Nephron (organoid): ENCODE results near the gene CACNG8.
A peak's percentile ranks its signal among the peaks of the same experiment; 100 is the strongest.

ENCODE experiments used
- H3K27ac Mint-ChIP-seq, 3 experiments: 2 replicates each; pipeline ENCODE4 v1.8.0; 2020; ENCODE audit warnings: mixed read lengths in 3 of 3, mild to moderate bottlenecking in 2 of 3, moderate library complexity in 1 of 3
- H3K27me3 Mint-ChIP-seq: 2 replicates; pipeline ENCODE4 v1.8.0; 2021; ENCODE audit warnings: low read depth, mild to moderate bottlenecking, moderate library complexity, mixed read lengths
- H3K36me3 Mint-ChIP-seq: 2 replicates; pipeline ENCODE4 v1.8.0; 2020; ENCODE audit warnings: low read depth, mixed read lengths
- H3K4me1 Mint-ChIP-seq: 2 replicates; pipeline ENCODE4 v1.8.0; 2020; ENCODE audit warnings: mixed read lengths
- H3K4me3 Mint-ChIP-seq, 3 experiments: 2 replicates each; pipeline ENCODE4 v1.8.0; 2020; ENCODE audit warnings: mild to moderate bottlenecking in 3 of 3, mixed read lengths in 3 of 3, moderate library complexity in 2 of 3
- H3K9me3 Mint-ChIP-seq: 2 replicates; pipeline ENCODE4 v1.8.0; 2020; ENCODE audit warnings: mixed read lengths
- TF ChIP-seq, protein P1 (sequence below), 3 experiments: fragments of 200-600 bp; sonication (generic); IDR thresholded peaks; one replicate each; pipeline ENCODE4 v1.5.0; 2021; ENCODE audit warnings: antibody characterized with exemption in 3 of 3; ENCODE audit not compliant: unreplicated experiment in 3 of 3

The CACNG8 gene

DNA sequence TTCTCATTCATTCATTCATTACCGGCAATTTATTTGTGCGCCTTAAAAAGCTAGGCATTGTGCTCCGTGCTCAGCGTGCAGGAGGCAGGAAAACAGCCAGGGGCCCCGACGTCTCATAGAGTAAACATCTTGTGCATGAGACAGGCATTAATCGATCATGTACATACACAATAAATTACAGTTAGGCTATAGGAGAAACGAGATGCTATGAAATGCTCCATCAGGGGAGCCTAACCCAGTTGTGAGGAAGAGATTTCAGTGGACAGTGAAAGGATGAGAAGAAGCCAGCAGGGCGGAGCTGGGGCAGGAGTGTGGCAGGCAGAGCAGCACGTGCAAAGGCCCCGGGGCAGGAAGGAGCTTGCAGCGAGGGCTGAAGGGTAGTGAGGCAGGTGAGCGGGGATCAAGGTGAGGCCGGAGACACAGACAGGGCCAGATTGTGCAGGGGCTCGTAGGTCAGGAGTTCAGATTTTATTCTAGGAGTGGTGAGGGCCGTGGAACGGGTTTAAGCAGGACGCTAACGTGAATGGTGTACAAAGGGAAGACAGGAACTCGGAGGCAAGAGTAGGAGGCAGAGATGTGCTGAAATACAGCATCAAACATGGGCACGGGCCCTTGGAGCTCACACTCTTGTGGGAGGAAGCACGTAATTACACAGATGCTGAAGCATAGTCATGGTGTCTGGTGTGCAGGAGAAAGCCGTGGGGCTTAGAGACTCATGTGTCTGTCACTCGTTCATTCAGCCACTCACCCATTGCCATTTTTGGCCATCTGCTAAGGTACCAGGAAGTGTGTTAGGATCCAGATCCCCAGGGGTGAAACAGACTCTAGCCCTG is 20.9 kb downstream of the CACNG8 start:
- H3K4me1 Mint-ChIP-seq = peaks cover 23% of the 10 kb centered on the region
- TF ChIP-seq, protein P1, sequence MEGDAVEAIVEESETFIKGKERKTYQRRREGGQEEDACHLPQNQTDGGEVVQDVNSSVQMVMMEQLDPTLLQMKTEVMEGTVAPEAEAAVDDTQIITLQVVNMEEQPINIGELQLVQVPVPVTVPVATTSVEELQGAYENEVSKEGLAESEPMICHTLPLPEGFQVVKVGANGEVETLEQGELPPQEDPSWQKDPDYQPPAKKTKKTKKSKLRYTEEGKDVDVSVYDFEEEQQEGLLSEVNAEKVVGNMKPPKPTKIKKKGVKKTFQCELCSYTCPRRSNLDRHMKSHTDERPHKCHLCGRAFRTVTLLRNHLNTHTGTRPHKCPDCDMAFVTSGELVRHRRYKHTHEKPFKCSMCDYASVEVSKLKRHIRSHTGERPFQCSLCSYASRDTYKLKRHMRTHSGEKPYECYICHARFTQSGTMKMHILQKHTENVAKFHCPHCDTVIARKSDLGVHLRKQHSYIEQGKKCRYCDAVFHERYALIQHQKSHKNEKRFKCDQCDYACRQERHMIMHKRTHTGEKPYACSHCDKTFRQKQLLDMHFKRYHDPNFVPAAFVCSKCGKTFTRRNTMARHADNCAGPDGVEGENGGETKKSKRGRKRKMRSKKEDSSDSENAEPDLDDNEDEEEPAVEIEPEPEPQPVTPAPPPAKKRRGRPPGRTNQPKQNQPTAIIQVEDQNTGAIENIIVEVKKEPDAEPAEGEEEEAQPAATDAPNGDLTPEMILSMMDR (IDR thresholded peaks at IDR 0.05; ENCODE audit: unreplicated experiment in 3 of 3) = no peak
- H3K27me3 Mint-ChIP-seq = peaks cover 27% of the 10 kb centered on the region
- H3K36me3 Mint-ChIP-seq = no peaks in the 10 kb centered on the region
- no peak overlapping the region for H3K4me3 Mint-ChIP-seq
- H3K27ac Mint-ChIP-seq = no peak overlapping the region
- H3K9me3 Mint-ChIP-seq = peaks cover 3% of the 10 kb centered on the region

DNA sequence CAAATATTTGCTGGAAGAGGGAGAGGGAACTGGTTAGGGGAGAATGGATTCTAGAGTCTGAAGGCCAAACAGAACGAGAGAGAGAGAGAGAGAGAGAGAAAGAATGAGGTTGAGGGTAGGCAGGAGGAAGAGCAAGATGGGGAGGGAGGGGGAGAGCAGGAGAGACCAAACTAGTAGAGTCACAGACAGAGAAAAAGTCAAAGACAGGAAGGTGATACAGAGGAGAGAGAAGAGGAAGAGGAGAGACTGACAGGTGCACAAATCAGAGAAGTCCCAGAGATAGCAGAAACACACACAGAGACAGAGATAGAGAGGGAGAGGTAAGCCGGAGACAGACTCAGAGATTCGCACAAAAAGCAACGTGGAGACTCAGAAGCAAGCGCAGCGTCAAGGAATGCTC is 23.1 kb downstream of the CACNG8 start:
- H3K27ac Mint-ChIP-seq = no peak overlapping the region
- peaks cover 3% of the 10 kb centered on the region for H3K9me3 Mint-ChIP-seq
- TF ChIP-seq, protein P1 (IDR thresholded peaks at IDR 0.05; ENCODE audit: unreplicated experiment in 3 of 3) = no peak
- no peak overlapping the region for H3K4me3 Mint-ChIP-seq
- H3K4me1 Mint-ChIP-seq = peaks cover 10% of the 10 kb centered on the region
- peaks cover 14% of the 10 kb centered on the region for H3K27me3 Mint-ChIP-seq
- H3K36me3 Mint-ChIP-seq = no peaks in the 10 kb centered on the region

DNA sequence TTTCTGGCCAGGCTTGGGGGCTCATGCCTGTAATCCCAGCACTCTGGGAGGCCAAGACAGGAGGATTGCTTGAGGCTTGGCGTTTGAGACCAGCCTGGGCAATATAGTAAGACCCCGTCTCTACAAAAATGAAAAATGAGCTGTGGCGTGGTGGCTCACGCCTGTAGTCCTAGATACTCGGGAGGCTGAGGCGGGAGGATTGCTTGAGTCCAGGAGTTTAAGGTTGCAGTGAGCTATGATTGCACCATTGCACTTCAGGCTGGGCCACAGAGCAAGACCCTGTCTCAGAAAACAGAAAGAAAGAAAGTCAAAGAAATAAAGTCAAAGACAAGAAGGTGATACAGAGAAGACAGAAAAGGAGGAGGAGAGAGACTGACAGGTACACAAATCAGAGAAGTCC is 26.2 kb downstream of the CACNG8 start:
- peaks cover 22% of the 10 kb centered on the region for H3K27me3 Mint-ChIP-seq
- TF ChIP-seq, protein P1 (IDR thresholded peaks at IDR 0.05; ENCODE audit: unreplicated experiment in 3 of 3) = no peak
- H3K4me1 Mint-ChIP-seq = peaks cover 8% of the 10 kb centered on the region
- H3K27ac Mint-ChIP-seq = peak overlapping the region in 2 of 3 experiments; percentile 0 to 15
- H3K36me3 Mint-ChIP-seq = no peaks in the 10 kb centered on the region
- no peaks in the 10 kb centered on the region for H3K9me3 Mint-ChIP-seq
- H3K4me3 Mint-ChIP-seq = peak overlapping the region; percentile 11 to 37 (median 31)

DNA sequence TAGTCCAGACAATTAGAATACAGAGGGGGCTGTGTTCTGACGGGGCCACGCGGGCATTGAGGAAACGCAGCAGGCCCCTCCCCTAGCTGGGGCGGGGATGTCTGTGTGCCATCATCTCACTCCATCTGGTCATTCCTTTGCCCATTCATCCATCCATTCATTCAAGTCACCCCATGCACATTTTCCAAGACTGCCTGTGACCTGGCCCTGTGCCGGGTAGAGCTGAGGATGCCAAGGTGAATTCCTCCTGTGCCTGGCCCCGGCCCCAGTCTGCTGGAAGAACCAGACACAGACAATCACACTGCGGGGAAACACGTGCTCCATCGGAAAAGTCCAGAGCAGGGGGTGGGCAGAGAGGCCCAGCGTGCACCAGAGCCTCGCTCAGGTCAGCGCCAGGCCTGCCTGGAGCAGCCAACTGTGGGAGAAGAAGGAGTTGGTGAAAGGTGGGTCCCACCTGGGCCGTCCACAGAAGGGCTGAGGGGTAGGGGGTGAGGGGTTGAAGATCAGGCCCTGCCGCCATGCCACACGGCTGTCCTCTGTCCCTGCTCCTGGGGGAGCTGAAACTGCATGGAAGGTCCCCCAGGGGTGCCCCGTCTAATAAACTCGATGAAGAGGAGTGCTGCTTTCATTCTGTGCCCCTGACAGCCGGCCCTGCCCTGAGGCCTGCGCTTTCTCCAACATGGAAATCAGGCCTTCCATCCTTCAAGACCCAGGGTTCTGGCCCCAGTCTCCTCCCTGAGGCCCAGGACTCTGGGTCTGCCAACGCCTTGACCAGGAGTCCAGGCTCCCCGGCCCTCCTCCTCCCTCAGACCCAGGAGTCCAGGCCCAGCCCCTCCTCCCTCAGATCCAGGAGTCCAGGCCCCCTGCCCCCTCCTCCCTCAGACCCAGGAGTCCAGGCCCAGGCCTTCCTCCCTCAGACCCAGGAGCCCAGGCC is 27.1 kb downstream of the CACNG8 start:
- H3K36me3 Mint-ChIP-seq = no peaks in the 10 kb centered on the region
- peak overlapping the region in 2 of 3 experiments; percentile 59 to 75 for H3K4me3 Mint-ChIP-seq
- H3K27me3 Mint-ChIP-seq = peaks cover 28% of the 10 kb centered on the region
- H3K27ac Mint-ChIP-seq = peak overlapping the region in 2 of 3 experiments; percentile 0 to 54
- no peaks in the 10 kb centered on the region for H3K9me3 Mint-ChIP-seq
- peaks cover 14% of the 10 kb centered on the region for H3K4me1 Mint-ChIP-seq
- TF ChIP-seq, protein P1 (IDR thresholded peaks at IDR 0.05; ENCODE audit: unreplicated experiment in 3 of 3) = no peak

DNA sequence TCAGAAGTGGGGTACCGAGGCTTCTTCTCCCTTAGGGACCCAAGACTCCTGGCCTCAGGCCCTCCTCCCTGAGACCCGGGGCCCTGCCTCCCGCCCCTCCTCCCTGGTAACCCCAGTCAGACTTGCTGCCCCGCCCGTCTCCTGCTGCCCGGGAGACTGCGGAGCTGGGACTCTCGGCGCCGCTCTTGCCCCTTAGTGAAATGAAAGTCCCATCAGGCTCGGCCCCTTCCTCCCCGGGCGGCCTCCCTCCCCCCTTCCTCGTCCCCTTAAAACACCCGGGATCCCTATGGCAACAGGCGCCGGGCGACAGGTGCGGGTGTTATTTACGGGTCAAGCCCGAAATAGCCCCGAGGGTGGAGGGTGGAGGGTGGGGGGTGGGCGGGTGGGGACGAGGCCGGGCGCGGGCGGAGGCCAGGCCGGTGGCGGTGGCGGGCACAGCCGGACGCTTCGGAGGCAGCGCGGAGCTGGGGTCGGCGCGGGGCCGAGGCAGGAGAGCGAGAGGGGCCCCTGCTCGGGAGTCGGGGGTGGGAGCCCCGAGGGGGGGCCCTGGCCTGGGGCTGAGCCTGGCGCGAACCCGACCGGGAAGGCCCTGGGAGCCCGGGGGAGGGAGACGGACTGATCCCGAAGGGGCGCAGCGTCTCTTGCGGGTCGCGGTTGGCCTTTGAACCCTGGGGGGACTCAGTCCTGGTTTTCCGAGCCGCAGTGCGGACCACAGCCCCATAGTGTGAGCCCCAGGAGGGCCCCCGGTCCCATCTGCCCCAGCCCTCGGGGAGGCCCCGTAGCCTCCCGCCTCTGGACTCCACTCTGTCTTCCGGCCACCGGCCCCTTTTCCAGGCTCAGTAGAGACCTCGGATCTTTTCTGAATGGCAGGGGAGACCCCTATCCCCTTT is 28.7 kb downstream of the CACNG8 start, which contains the start of gene CACNG6:
Gene CACNG6, plus strand, starts transcription at position 414 of the 890 bp plus-strand sequence. CDS start 1,241 bp downstream, outside the sequence.
- peaks cover 42% of the 10 kb centered on the region for H3K27me3 Mint-ChIP-seq
- TF ChIP-seq, protein P1 (IDR thresholded peaks at IDR 0.05; ENCODE audit: unreplicated experiment in 3 of 3) = no peak
- peaks cover 14% of the 10 kb centered on the region for H3K4me1 Mint-ChIP-seq
- no peaks in the 10 kb centered on the region for H3K36me3 Mint-ChIP-seq
- peak within 1 kb of the TSS; percentile 74 to 83 (median 81) for H3K4me3 Mint-ChIP-seq
- peak within 1 kb of the TSS in 2 of 3 experiments; percentile 23 to 46 for H3K27ac Mint-ChIP-seq
- no peaks in the 10 kb centered on the region for H3K9me3 Mint-ChIP-seq
